Ammon's horn (tissue), 1 donor: ENCODE results near the gene NPAS2.

ENCODE experiments used
- DNase-seq: peaks from one replicate; pipeline ENCODE4 v3.0.0-alpha.2; 2016; ENCODE audit warnings: low spot score

The NPAS2 gene

GRCh38 chr2:100821255-100821910, 1.4 kb downstream of the NPAS2 start:
- DNase-seq: no peak

- no peak for DNase-seq
Measured at GRCh38 chr2:100821911-100822265, 1.9 kb downstream of the NPAS2 start.

GRCh38 chr2:100822587-100823248, 2.8 kb downstream of the NPAS2 start:
- peak; percentile 45 for DNase-seq

- DNase-seq: no peak
Measured at GRCh38 chr2:100823665-100824438, 3.9 kb downstream of the NPAS2 start.

- DNase-seq: no peak
Measured at GRCh38 chr2:100824842-100825241, 4.9 kb downstream of the NPAS2 start.

GRCh38 chr2:100826494-100826893, 6.6 kb downstream of the NPAS2 start:
- DNase-seq: no peak

- DNase-seq: no peak
Measured at GRCh38 chr2:100831158-100831750, 11.3 kb downstream of the NPAS2 start.

- DNase-seq: no peak
Measured at GRCh38 chr2:100831831-100832230, 11.9 kb downstream of the NPAS2 start.

- DNase-seq: no peak
Measured at GRCh38 chr2:100832885-100833284, 12.9 kb downstream of the NPAS2 start.

GRCh38 chr2:100833331-100833730, 13.4 kb downstream of the NPAS2 start:
- DNase-seq: no peak

- DNase-seq: no peak
Measured at GRCh38 chr2:100834221-100834620, 14.3 kb downstream of the NPAS2 start.

GRCh38 chr2:100835006-100835659, 15.2 kb downstream of the NPAS2 start:
- DNase-seq: no peak

GRCh38 chr2:100840519-100840918, 20.6 kb downstream of the NPAS2 start:
- DNase-seq: no peak

- DNase-seq: no peak
Measured at GRCh38 chr2:100842241-100842922, 22.4 kb downstream of the NPAS2 start.

GRCh38 chr2:100844514-100844913, 24.6 kb downstream of the NPAS2 start:
- DNase-seq: no peak

- no peak for DNase-seq
Measured at GRCh38 chr2:100845141-100845991, 25.4 kb downstream of the NPAS2 start.

- DNase-seq: no peak
Measured at GRCh38 chr2:100846716-100847115, 26.8 kb downstream of the NPAS2 start.

GRCh38 chr2:100852447-100852846, 32.5 kb downstream of the NPAS2 start:
- no peak for DNase-seq

GRCh38 chr2:100852999-100853908, 33.3 kb downstream of the NPAS2 start:
- no peak for DNase-seq
